ENCODE results near the gene VTI1B. TPM values are rescaled to one million over a fixed set of nuclear protein-coding genes. Genes with fewer than 3 reads are reported as not detected.
"Not testable (repeated sequence)": the region's sequence is repeated elsewhere in the genome, so short reads cannot be mapped to it uniquely, and the experiment has no call there.

VTI1B gene
- 27.7 and 28.4 TPM in 2 replicates for total RNA-seq (2014; rRNA removed; shearing (Covaris generic))

- peak; percentile 35 for DNase-seq (ENCODE audit: low spot score)
Measured at GRCh38 chr14:67674480-67675218, at the start of gene VTI1B. Gene VTI1B, minus strand, starts transcription at chr14:67674632. Its CDS starts 143 bp downstream, at chr14:67674489.

DNA sequence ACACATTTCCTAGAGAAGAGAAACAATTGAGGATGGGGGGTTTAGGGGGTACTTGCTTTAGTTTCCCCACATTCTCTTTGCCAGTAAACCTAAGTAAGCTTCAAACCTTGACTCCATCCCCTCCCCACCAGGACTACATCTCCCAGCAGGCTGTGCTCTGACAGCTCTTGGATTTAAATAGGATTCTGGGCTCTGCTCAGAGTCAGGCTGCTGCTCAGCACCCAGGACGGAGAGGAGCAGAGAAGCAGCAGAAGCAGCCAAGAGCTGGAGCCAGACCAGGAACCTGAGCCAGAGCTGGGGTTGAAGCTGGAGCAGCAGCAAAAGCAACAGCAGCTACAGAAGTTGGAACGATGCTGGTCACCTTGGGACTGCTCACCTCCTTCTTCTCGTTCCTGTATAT, 47.9 kb upstream of the VTI1B start:
- no peak for DNase-seq (ENCODE audit: low spot score)

- DNase-seq (ENCODE audit: low spot score) = no peak
Measured at GRCh38 chr14:67721875-67722274, 47.4 kb upstream of the VTI1B start.

DNA sequence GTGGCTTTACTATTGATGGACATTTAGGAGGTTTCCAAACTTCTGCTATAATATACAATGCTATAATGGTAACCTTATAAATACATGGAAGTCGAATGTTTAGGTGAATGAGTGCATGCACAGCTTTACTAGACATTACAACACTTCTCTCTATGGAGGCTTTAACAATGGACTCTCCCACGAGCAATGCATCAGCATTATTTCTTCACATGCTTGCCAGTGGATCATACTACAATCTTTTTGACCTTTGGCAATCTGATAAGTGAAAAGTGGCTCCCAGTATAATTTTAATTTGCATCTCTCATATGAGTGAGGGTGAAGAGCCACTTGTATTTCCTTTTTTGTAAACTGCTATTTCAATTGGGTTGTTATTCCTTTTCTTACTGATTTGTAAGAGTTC, 45.4 kb upstream of the VTI1B start:
- no peak for DNase-seq (ENCODE audit: low spot score)

DNA sequence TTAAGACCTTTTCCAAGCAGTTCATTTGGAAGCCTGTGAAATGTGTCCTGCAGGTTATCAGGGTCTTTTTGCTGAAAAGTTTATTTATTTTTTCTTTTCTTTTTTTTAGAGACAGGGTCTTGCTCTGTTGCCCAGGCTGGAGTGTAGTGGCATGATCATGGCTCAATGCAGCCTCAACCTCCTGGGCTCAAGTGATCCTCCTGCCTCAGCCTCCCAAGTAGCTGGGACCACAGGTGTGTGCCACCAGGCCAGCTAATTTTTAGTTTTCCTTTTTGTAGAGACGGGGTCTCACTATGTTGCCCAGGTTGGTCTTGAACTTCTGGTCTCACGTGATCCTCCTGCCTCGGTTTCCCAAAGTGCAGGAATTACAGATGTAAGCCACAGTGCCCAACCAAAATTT, 45.0 kb upstream of the VTI1B start:
- DNase-seq (ENCODE audit: low spot score) = not testable (repeated sequence)

- DNase-seq (ENCODE audit: low spot score) = no peak
Measured at GRCh38 chr14:67718265-67718664, 43.8 kb upstream of the VTI1B start.

GRCh38 chr14:67717048-67717447, 42.6 kb upstream of the VTI1B start:
- no peak for DNase-seq (ENCODE audit: low spot score)

- no peak for DNase-seq (ENCODE audit: low spot score)
Measured at GRCh38 chr14:67710209-67710608, 35.8 kb upstream of the VTI1B start.

DNA sequence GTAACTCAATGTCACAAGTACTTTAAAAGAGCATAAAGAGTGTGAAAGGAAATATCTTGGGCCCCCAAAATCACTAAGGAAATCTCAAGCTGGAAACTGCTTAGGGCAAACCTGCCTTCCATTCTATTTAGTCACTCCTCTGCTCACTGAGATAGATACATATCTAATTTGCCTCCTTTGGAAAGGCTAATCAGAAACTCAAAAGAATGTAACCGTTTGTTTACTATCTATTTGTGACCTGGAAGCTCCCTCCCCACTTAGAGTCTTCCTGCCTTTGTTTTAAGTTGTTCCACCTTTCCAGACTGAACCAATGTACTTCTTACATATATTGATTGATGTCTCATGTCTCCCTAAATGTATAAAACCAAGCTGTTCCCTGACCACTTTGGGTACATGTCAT, 35.4 kb upstream of the VTI1B start:
- not testable (repeated sequence) for DNase-seq (ENCODE audit: low spot score)

- not testable (repeated sequence) for DNase-seq (ENCODE audit: low spot score)
Measured at GRCh38 chr14:67709346-67709745, 34.9 kb upstream of the VTI1B start.

GRCh38 chr14:67705211-67705610, 30.8 kb upstream of the VTI1B start:
- no peak for DNase-seq (ENCODE audit: low spot score)

- peak; percentile 35 for DNase-seq (ENCODE audit: low spot score)
Measured at GRCh38 chr14:67704484-67705089, 30.2 kb upstream of the VTI1B start.

DNA sequence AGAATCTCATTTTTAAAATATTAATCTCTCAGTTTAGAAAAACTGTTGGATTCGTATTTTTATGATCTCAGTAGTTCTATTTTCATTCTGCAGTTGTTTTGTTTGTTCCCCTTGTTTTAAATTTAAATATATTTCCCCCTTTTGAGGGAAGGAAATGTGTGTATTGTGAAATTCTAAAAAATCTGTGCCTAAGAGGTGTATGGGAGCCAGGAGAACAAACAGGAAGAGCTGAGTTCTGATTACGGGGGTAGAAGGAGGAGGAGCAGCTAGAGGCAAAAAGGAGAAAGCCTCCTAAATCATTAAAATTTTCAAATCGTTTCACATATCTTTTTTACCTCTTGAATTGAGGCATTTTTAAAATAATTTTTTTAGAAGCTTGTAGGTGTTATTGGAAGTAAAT, 29.6 kb upstream of the VTI1B start:
- DNase-seq (ENCODE audit: low spot score) = no peak

GRCh38 chr14:67701492-67701891, 27.1 kb upstream of the VTI1B start, which contains the start of gene RDH12:
Gene RDH12, plus strand, starts transcription at chr14:67701886. Its CDS starts 20,757 bp downstream, at chr14:67722643.
- DNase-seq (ENCODE audit: low spot score) = not testable (repeated sequence)

DNA sequence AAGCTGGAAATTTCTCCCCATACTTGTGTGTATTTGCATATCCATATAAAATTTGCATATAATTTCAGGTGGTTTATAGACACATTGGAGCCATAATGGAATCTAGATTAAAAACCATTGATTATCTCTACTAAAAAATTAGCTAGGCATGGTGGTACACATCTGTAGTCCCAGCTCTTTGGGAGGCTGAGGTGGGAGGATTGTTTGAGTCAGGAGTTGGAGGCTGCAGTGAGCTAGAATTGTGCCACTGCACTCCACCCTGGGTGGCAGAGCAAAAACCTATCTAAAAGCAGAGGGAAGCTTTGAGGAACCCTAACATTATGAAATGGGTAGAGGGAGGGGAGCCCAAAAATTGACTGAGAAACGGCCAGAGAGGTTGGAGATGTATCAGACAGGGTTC, 23.7 kb upstream of the VTI1B start:
- no peak for DNase-seq (ENCODE audit: low spot score)

DNA sequence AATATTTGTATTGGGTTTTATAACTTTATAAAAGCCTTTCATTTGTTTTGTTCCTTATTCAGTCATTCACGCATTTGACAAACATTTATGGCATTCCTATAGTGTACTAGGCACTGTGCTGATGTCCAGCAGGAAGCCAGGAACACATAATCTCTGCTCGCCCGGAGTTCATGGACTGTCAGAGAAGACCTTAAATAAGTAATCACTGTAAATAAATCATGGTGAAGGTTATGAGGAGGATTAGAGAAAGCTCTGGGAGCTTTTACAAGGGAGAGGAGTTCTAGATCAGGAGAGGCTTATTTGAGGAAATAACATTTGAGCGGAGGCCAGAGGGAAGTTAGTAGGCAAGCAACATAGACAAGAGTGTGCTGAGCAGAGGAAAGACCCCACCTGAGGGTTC, 22.6 kb upstream of the VTI1B start:
- DNase-seq (ENCODE audit: low spot score) = no peak

- peak; percentile 77 for DNase-seq (ENCODE audit: low spot score)
Measured at GRCh38 chr14:67695394-67695949, 21.0 kb upstream of the VTI1B start, which contains the start of gene RDH11. Gene RDH11, minus strand, starts transcription at chr14:67695764. Its CDS starts 61 bp downstream, at chr14:67695703.

DNA sequence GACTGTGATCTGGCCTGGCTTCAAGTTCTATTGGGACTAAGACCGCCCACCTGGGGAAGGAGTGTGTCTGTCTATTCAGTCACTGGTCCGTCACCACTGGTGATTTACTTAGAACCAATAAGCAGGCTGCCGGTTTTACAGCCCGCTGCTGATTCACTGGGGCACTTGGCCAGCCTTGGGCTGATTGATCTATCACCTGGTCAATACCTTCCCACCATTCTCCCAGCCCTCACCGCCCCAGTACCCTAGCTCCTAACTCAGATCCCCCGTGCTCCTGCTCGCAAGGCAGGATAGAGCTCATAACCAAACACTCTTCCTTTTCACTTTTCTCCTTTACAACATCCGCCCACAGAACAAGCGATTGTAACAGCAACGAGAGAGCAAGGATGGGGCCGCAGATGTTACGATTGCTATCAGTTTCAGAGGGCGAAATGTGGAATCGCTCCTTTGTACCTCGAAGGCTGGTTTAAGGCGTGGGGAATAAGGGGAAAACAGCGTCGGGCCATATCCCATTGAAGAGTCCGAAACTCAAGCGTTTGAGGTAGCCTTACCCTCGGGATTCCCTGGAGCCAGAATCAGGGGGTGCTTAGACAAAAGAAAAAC, 20.5 kb upstream of the VTI1B start:
- peak; percentile 89 for DNase-seq (ENCODE audit: low spot score)

- no peak for DNase-seq (ENCODE audit: low spot score)
Measured at GRCh38 chr14:67690011-67690410, 15.6 kb upstream of the VTI1B start.

DNA sequence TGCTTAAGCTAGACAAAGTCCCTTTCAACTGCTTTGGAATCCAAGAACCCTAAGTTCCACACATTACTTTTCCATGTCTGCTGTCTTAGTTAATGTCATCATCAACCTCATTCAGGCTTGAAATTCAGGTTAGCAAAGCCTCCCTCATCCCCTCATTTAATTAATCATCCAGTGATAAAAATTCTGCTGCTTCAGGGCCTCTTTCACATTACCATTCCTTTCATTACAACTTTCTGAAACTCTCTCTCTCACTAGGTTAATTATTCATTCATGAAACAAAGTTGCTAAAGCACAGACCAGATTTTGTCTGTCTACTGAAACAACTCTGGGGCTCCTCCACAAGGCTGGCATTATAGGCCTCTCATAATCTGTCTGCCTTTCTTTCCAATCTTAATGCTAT, 9.4 kb upstream of the VTI1B start:
- no peak for DNase-seq (ENCODE audit: low spot score)

- no peak for DNase-seq (ENCODE audit: low spot score)
Measured at GRCh38 chr14:67680941-67681340, 6.5 kb upstream of the VTI1B start.

DNA sequence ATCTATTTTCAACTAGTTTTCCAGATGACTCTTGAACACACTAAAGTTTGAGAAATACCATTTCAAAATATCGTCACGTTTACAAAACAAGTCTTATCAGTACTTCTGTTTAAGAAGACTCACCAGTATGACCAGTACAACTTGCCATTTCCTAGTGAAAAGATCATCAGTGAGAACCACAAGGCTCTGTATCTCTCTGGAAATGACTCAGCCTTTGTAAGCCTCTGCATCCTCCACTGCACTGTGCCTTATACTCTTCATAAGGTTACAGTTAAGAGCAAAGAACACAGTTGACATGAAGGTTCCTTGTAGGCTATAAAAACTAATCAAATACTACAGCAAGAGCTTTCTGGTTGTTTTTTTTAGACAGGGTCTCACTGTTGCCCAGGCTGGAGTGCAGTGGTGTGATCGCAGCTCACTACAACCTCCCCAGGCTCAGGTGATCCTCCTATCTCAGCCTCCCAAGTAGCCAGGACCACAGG, 5.7 kb upstream of the VTI1B start:
- peak; percentile 82 for DNase-seq (ENCODE audit: low spot score)

Data from A172 (cell line).